ENCODE results near the gene MARCHF11.

Gene MARCHF11

DNA sequence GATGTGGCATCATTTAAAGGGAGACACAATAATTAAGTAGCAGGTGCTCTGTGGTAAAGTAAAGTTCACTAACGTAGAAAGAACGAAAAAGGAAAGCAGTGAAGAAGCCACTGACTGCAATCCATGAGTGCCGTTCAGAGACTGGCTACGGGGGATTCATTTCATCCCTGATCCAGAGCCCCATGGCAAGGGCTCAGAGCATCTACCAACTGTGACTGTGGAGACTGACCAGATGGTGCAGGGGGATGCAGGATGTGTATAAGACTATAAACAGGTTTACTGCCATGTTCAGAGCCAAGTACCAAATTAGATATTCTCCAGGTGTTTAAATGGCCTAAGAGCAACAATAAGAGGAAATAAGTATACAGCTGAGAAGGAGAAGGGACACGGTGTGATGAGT lies 47.7 kb downstream of the MARCHF11 start:
- no peak for DNase-seq

DNA sequence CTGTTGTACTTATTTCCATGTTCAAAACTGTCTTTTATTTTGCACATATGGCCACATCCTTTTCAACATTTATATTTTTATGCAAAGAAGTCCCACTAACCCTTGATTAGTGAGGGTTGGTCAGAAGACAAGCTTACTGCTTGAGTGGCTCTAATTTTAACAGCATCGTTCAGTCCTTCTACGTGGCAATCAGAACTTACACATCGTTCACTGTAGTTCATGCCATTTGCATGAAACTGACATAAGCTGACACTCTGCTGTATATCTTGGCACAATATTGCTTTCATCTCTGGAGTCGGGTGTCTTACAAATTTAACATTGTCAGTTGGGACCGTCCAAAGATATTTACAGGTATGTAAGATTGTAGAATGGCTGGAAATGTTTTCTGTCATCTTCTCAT lies 50.6 kb downstream of the MARCHF11 start:
- DNase-seq: no peak

DNA sequence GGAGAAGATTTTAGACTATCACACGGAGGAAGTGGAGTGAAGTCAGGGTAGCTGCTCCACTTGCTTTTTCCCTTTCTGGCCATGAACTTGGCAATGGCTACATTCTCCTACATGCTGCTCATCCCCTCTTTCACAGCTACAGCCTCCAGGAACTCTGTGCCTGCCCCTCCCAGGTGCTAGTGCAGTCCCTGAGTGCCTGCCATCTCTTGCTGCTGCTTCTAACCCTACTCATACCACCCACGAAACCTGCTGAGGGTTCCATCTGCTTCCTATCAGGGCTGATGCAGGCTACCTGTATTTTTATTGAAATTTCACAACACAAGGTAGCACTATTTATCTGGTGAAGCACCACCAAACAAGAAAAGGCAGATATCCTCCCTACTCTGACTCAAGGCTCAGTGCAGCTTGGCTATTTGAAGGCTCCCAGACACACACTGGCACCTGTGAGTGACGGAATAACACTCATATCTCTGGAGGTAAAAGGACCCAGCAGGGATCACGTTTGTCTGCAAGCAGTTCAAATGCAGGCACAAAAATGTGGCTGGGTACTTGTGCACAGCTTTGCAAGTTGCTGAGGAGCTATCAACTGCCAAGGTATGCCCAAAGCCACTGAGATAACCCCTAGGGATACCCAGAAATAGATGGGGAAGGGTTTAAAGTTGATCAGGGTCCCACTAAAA lies 51.6 kb downstream of the MARCHF11 start:
- no peak for DNase-seq

DNA sequence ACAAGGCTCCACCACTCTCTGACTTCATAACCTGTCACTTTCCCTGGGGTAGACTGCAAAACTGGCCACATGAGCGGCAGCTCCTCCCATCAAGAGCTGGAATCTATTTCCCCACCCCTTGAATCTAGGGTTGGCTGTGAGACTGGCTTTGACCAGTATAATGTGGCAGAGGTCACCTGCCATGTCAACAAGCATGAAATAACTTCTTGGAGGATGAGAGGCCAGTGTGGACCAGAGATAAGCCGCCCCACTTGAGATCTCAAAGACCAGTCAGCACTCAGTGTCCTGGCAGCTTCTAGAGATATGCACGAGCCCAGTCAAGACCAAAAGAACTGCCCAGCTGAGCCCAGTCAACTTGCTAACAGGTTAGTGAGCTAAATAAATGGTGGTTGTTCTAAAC lies 59.0 kb downstream of the MARCHF11 start:
- DNase-seq: no peak

DNA sequence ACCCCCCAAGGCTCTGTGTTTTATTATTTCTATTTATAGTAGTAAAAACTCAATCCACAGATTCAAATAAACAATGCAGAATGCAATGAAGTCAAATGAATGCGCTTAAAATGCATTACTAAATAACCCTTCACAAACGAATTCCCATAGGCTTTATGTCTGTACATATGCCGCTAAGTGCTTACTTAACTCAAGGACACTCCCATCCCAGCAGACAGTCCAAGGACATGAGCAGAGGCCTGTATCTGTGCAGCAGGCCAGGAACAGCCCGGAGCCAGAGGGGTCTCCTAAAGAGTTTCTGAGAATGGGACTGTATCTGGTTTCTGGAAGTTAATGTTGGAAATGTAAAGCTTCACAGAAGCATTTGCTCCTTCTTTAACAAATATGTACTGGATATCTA lies 59.8 kb downstream of the MARCHF11 start:
- DNase-seq: no peak

DNA sequence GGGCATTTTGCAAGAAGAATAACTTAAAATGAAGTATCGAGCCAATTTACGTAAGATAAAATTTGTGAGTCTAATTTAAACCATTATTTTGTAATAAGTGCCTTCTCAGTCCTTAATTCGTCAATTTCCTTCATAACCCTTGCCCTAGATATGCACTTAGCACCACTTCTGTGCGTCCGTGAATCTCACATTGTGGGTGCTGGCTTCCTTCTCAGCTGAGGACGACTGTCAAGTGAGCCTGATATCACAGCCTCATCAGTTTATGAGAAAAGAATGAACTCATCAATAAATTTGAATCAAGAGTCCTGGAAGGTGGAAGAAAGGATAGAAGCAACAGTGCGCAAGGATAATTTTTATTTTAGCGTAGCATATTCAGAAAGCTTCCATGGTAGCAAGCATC lies 64.5 kb downstream of the MARCHF11 start:
- no peak for DNase-seq

DNA sequence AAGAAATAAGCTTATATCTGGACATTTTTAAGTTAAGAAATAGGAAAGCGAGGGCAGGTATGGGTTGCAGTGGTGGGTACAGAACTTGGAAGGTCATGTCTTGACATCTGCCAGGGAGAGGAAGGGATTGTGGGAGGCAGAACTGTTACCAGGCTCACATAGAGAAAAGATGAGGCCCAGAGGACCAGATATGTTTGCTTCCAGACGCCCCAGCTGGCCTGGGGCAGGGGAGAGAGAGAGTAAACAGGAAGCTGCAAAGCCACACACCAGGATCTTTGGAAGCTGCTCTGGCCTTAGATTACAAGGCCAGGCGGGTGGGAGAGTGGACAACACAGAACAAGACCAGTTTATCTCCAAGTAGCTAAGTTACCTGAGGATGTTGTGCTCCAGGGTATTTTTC lies 71.2 kb downstream of the MARCHF11 start:
- DNase-seq: no peak

DNA sequence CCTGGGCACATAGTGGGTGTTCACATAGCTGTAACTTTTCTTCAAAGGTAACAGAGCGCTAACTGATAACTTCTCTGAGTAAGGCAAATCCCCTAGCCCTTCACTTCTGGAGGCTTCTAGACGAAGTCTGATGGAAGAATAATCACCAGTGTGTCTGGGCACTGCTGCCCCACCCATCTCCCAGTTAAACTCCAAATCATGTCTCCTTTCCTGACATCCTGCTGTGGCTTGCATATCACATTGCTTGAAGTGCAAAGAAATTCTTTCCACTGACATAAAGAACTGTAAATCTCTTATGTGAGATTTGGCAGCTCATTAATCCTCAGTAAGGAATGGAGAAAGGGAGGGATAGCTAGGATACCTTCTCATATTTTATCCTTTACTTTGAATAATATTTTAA lies 74.6 kb downstream of the MARCHF11 start:
- no peak for DNase-seq

DNA sequence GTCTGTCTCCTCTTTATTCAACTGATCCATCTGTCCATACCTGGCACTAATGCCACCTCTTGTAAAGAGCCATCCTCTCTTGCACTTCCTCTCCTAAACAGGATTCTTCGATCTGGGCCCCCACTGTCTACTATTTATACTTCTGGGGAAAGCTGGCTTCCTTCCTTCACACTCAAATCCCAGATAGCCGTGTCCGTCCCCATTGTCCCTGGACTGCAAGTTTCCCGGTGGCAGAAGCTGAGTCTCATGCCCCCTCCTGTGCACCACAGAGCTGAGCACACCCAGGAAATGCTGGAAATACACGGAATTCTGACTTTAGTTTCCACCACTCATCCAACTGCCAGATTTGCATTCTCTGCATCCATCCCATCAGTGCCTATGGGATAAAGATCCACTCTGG lies 84.0 kb downstream of the MARCHF11 start:
- no peak for DNase-seq

DNA sequence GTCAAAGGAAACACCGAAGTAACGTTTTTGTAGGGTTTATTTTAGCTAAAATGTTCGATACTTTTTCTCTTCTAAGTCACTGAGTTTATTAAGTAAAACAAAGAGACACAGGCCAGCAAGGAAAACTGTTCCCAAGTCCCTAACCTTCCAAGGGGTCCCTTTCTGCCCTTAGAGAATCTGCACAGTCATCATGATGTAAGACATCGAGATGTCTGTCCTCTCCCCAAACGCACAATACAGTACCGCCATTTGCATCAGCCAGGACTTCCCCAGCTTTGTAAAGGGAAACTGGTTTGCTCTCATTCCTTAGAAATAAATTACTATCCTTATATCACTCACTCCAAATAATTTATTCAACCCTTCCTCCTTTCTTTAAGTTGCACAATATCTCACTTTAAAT lies 89.3 kb downstream of the MARCHF11 start:
- DNase-seq: no peak

DNA sequence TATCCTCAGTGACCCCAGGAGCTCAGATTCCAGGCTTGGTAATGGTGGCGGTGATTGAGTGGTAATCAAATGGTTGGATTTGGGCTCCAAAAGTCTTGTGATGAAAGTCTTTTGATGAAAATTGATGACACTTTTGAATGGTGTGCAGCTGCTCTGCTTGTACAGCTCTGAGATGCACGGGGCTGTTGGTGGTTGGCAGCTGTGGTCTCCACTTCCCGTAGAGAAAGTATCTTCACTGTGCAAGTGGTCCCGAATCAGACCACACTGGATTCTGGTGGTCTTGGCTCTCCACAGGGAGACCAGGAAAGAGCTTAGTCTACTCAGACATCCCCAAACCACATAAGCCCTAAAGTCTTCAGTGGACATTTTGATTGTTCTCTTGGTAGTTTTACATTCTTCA lies 96.6 kb downstream of the MARCHF11 start:
- DNase-seq: no peak

DNA sequence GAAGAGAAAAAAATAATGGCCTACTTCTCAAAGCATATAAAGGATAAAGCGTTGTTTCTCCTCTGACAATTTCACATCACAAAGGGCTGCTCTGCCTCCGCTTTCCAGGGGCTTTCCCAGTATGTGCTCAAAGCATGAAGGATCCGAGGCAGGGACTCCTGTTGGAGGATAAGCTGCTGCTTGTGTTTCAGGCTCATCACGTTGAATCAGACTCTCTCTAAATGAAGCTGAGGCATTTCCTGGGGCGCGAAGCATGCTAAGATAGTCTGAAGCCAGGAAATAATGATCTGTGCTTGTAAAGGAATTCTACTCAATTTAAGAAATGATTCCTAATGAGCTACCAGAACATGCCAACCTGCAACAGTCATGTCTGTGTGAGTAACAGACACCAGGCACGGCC lies 97.5 kb downstream of the MARCHF11 start:
- DNase-seq: no peak

DNA sequence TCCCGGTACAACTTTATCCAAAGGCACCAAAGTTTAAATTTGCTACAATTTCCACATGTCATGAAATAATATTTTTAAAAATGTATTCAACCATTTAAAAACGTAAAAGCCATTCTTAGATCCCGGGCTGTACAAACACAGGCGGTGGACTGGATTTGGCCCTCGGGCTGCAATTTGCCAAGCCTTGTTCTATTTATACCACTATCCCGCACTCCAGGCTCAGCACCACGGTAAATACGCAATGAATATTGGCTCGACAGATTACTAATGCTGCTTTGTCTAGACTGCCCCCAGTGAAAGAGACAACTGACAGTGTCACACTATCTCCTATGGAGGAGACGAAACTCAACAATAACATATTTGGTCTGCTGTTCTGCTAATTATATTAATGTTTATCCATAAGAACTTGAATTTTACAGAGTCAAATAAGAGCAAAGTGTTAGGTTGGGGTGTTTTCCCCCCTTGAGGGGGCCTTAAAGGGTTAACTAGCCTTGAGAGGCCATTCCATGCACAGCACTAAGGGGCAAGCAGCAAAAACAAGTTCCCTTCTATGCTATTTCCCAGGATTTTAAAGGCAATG lies 98.1 kb downstream of the MARCHF11 start:
- no peak for DNase-seq

DNA sequence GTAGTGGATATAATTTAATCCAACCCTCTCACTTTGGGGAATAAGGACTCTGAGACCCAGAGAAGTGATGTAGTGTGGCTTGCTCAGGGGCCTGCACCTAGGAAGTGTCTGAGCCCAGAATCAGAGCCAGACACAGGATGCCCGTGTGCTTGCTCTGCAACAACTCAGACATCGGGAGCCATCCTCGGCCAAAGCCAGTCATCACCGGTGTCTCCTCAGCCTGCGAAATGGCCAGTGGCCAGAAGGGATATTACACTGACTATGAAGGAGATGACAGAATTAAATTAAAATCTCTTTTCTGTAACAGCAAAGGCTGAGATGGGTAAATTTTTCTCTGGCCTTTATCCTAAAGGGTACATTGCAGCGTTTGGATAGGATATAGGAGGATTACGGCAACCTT lies 102.9 kb downstream of the MARCHF11 start:
- no peak for DNase-seq

DNA sequence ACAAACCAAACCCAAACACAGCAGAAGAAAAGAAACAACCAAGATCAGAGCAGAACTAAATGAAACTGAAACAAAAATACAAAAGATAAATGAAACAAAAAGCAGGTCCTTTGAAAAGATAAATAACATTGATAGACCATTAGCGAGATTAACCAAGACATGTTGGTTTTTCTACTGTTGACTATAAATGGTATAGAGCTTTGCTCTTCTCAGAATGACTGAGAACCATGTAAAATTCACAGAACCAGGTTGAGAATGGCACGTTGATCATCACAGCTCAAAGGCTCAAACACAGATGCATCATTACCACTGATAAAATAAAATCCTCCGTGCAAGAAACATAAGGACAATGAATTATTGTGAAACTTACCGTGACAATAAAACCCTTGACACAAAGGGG lies 105.2 kb downstream of the MARCHF11 start:
- no peak for DNase-seq

DNA sequence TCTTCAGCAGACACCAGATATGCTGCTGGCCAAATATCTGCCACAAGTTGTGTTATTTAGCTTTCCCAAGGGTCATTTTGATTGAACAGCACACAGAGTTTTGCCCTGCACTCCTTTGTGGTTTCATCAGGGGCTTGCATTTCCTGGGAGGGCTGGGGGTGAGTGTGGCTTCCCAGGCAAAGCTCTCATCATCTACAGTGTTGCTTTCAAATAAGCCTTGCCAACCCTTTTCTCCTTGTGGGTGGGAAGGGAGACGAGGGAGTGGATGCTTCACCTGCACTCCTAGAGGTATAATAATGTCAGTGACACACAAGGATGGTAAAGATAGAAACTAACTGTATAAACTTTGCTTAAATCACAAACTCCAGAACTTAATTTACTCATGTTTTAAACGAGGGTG lies 107.0 kb downstream of the MARCHF11 start:
- DNase-seq: no peak

DNA sequence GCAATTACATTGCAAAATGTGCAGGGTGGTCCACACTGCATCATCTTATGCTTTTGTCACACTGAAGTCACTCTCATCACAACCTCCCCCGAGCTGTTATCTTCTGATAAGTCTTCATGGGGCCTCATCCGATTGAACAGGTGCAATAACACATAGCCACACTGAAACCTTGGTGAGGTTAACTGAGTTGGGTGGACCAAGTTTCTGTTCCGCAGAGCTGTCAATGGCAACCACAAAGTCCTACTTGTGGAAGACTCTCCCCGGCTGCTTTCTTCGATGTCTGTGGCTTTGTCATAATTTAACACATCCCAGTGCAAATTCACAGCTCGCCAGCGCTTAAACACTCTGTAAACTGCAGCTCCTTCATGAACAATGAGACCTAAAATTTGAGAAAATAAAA lies 112.2 kb downstream of the MARCHF11 start:
- no peak for DNase-seq

DNA sequence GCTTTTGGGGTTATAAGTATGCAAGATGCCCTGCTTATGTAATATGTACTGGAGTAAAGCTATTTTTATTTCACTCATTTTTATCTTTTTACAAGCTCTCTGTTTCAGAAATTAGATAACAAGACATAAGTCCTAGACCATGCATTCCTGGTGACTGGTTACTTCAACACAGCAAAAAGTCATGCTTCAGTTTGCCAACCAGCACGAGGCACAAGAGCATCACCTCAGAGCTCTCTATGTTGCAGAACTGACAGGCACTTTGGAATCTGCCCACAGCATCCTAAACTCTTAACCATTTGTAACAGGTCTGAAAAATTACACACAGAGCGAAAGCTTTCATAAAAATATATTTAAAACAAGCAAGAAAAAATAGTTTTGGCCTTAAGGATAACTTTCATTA lies 112.8 kb downstream of the MARCHF11 start:
- no peak for DNase-seq

DNA sequence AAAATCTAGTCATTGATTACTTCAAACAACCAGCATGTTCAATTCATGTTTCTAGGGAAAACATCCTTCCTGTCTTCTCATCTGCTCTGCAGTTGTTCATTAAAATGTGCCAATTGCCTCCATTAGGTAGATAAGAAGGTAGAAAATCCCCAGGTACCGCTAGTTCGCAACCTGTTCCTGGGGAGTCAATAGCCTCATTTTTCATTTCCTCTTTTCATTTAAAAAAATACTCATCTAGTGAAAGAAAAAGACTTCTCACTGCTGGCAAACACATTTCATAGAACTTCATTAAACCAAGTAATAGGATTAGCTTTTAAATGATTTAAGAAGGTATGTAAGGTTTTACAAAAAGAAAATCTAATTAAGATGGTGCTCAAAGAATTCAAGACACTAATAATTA lies 113.3 kb downstream of the MARCHF11 start:
- DNase-seq: no peak

DNA sequence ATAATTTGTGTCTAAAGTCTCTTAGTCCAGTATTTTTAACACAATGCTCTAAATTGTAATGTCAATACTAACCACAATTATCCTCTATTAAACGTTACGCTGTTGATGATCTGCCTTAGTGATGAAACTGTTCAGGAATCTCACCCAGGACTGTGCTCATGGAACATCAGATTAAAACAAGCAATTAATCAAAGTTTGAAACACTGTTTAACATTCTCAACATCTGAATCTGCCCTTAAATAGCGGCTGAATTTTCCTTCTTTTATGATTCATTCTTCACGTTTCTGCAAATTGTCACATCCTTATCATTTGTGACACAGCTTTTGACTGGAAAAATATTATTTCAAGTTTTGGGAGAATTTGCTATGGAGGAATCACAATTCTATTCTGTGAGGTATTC lies 113.8 kb downstream of the MARCHF11 start:
- DNase-seq: no peak

DNA sequence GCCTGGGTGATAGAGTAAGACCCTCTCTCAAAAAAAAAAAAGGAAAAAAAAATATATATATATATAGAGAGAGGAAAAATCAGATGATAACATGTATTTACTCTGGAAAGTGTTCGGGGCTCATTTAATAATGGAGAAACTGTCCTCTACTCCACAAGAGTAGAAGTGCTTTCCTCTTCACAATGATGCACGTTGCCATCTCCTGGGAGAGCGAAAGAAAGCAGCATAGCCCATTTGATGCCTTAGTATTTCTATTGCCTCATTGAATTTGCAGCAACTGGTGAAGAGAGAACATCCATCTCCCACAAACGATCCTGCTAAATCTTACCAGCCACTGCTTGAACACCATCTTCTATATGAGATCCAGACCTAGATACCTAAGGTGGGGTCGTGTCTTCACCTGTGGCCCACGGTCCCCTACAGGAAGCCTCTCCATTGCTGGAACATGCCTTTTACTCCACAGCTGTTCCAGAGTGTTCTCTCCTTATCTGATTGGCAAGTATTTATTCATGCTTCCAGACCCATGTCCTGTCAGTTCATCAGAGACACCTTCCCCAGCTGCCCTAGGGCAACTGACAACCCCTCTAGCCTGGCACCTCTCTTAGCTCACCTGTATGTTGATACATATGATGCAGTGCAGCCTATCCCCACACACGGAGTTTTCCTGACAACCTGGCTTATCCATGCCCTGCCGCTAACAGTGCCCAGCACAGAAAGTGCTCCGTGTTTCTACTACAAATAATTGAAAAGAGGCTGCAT lies 115.3 kb downstream of the MARCHF11 start:
- no peak for DNase-seq

DNA sequence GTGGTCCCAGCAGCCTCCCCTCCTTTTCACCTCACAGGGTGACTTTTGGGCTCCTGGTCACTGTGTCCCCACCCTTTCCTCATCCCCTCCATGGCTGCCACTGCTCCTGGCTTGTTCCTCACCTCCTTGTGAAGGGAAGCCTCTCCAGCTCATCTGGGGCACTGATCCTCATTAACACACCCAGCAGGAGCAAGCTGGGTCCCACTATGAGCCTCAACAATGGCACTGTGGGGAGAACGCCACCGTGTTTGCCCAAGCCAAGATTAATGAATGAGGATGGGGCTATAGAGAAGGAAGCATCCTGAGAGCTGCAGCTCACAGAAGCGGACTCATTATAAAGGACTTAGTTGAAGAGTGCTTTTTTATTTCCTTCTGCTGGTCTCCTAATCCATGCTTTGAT lies 118.4 kb downstream of the MARCHF11 start:
- no peak for DNase-seq

DNA sequence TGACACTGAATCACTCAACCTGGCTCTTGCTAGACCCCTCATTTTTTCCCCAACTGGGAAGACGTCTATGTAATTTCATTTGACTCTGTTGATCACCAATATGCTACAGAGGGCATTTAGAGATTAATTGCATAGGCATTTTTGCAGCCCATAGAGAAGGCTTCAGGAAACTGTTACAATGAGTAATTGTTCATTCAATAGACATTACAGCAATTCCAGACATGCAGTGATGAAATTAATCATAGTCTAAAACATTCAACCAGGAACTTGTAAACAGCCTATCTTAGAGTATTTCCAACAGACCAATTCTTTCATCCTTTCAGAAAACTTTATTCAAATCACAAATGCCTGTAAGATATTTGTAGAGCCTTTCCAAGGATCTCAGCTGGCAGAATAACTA lies 122.3 kb downstream of the MARCHF11 start:
- DNase-seq: no peak

DNA sequence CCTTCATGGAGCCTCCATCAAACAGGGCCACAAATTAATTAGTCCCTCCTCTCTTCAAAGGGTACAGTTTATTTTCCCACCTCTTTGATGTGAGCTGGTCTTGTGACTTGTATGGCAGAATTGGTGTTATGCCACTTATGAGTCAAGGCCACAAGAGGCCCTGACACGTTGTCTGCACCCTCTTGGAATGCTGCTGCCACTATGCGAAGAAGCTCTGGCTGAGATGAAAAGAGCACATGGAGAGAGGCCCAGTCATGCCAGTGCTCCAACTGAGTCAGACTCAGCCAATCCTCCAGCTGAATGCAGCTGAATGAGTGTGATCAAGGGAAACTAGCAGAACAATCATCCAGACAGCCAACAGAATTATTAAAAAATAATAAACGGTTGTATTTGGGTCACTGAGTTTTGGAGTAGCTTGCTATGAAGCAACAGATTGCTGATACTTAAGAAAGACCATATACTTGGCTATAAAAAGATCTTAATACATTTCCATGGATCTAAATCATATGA lies 128.3 kb downstream of the MARCHF11 start:
- DNase-seq: no peak

Data from activated CD4-positive, CD25-positive, alpha-beta regulatory T cell (primary cell).